GM12891 (cell line): ENCODE data around the gene CLDN19.

ENCODE experiments used
- POLR2A ChIP-seq: IDR thresholded peaks from 2 replicates; pipeline ENCODE4 v1.6.1; 2011; ENCODE audit warnings: low read depth, low read length, control low read depth
- POLR2AphosphoS5 ChIP-seq: IDR thresholded peaks from 2 replicates; pipeline ENCODE4 v1.6.1; 2011; ENCODE audit warnings: low read depth, low read length, control low read depth
- POU2F2 ChIP-seq: IDR thresholded peaks from 2 replicates; pipeline ENCODE4 v1.6.1; 2011; ENCODE audit warnings: low read depth, mild to moderate bottlenecking, control low read depth, low read length, moderate library complexity
- SPI1 ChIP-seq: IDR thresholded peaks from 2 replicates; pipeline ENCODE4 v1.6.1; 2011; ENCODE audit warnings: low read depth, low read length, control low read depth

DNA sequence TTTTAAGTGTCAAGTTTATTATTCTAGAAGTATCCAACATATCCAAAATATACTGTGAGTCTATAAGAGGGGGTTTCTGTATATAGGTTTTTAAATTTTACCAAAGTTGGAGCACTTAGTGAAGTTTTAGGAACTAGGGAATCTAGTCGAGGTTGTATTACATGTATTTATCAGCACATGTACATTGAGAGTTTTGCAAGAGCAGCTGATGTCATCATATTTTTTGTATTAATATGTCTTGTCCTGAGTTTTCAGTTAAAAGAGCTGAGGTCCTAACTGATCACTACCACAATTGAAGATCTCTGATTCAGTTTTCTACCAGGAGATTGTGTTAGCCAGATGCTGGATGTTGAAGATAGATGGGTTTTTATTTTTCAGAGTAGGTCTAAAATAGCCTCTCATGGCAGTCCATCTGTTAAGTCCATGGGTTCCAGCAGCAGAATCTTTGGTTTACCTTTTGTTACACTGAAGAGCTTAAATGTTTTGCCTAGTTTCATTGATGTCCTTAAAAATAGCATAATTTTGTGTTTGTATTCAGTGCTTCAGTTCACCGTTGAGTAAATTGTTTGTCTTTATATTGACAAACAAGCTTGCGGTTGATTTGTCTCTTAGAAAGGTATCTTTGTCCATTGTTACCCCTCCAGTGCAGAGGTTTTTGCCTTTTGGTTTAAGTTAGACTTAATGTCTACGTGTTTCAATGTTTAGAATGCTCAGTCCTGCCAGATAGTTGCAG, 41.8 kb downstream of the CLDN19 start:
- TF ChIP-seq SPI1 (no peak), POLR2A (no peak), POLR2AphosphoS5 (no peak), POU2F2 (no peak)
